SK-N-MC (cell line): ENCODE measurements around the gene FANK1.

Experiments used
- FOXP2 ChIP-seq: optimal IDR thresholded peaks from 2 replicates; pipeline ENCODE3; 2011; ENCODE audit warnings: mild to moderate bottlenecking, moderate library complexity; ENCODE audit not compliant: insufficient read depth; ENCODE audit errors: extremely low read length, control extremely low read depth
- POLR2AphosphoS5 ChIP-seq: IDR thresholded peaks from 2 replicates; pipeline ENCODE4 v1.6.1; 2012; ENCODE audit warnings: mild to moderate bottlenecking, low read depth, low read length, borderline replicate concordance

DNA sequence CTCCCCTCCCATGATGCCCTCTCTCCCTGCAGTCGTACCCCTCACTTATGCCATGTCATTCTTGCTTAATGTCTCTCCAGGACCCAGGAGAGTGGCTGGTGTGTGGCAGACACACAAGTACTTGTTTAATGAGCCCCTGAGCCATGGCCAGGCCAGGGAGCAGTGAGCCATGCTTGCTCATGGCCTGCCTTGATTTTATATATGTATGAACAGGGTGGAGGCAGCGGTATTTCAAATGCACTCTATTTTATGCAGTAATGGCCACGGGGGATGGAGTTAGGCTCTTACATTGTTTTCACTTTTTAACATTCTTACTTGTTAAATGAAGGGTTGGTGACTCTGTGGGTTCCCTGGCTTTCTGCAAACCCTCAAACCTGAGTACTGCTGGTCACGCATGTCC, 144.8 kb downstream of the FANK1 start:
- TF ChIP-seq POLR2AphosphoS5 (no peak), FOXP2 (no peak)
